Measurements from ENCODE around the gene PASK.

The PASK gene

GRCh38 chr2:241146286-241146685 lies 3.0 kb downstream of the PASK start:
- DNase-seq: no peak

DNA sequence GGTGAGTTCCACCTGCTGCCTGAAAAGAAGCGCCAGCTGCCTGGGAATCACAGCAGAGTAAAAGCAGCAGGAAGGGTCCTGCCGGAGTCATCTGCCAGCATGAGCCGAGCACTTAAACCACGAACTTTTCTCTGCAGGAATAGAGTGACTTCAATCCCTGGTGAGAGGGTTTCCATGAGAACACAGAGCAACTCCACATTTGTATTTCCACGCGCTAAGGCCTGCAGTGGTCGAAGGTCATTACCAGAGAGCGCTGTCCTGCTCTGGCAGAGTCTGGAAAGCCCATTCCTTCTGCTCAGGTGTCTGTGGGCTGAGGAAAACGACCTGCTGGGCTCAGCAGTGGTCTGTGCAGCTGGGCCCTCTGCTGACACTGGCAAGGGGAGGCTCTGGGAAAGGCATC lies 6.7 kb downstream of the PASK start:
- DNase-seq: no peak

DNA sequence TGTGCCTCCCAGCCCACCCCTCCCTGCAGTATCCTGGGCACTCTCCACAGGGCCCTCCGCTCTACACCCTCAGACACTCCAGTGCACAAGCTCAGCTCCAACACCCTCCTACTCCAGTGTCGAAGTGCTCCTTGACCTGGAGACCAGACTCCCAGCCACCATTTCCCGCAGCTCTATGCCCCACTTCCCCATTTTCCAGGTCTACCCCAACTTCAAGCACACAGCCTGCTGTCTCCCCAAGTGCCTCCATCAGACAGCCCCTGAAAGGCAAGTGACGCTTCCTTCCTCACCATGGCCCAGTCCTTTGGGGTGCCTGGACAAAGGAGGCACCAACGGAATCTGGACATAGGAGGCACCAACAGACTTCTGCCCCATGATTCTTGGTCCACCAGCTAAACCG lies 7.2 kb downstream of the PASK start:
- DNase-seq: no peak

- DNase-seq: no peak
Observed at GRCh38 chr2:241141214-241141770, 8.0 kb downstream of the PASK start.

DNA sequence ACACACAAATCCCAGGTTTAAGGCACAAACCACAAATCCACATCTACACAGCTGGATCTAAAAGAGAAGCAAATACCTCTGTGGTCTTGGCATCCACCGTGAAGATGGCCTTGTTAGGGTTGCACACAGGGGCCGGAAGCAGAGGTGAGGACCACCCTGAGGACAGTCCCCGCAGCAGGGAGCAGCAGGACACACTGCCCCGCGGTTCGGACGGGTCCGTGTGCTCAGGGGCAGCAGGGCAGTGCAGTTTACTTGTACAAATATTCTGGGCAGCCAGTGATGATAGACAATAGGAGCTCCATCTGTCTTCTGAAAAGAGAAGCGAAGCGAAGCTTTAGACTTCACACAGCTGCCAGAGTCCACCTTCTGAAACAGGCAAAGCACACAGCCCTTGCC lies 8.8 kb downstream of the PASK start:
- no peak for DNase-seq

GRCh38 chr2:241139531-241140444 lies 9.5 kb downstream of the PASK start:
- no peak for DNase-seq

GRCh38 chr2:241138471-241138870 lies 10.8 kb downstream of the PASK start:
- DNase-seq: no peak

DNA sequence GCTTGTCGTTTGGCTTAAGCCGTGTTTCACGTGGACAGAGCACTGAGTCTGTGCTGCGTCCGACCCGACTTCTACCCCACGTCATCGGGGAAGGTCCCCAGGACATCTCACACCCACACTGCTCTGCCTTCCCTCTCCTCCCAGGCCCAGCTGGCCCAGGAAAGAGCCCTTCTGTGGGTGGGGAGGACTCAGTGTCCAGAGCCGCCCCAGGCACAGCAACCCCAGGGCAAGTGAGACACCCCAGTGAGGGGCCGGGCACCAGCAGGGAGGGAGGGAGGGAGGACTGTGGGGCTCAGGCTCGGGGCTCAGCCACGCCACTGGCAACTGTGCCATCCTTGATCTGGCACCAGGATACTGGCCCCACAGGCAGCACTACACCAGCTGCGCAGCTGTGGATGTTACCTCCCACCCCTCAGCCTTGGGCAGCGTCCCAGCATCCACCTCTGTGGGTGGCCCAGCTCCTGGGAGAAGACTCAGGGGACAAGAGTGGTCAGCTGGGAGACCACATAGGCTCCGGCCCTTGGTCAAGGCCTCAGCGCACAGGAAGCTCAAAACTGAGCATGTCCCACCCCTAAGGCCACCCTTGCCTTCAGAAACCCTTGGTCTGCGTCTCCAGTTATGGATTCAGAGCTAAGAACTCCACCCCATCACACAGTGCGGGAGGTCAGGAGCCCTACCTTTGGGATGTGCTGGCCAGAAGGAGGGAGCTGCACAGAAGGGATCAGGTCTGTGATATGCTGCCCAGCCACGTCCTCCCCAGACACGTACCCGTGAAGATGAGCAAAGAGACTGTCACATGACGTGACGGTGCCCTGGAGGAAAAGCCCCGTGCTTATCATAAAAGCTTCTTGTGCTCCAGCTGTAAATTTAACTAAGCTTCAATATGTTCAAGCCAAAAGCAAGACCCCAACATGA lies 11.7 kb downstream of the PASK start:
- DNase-seq: no peak

DNA sequence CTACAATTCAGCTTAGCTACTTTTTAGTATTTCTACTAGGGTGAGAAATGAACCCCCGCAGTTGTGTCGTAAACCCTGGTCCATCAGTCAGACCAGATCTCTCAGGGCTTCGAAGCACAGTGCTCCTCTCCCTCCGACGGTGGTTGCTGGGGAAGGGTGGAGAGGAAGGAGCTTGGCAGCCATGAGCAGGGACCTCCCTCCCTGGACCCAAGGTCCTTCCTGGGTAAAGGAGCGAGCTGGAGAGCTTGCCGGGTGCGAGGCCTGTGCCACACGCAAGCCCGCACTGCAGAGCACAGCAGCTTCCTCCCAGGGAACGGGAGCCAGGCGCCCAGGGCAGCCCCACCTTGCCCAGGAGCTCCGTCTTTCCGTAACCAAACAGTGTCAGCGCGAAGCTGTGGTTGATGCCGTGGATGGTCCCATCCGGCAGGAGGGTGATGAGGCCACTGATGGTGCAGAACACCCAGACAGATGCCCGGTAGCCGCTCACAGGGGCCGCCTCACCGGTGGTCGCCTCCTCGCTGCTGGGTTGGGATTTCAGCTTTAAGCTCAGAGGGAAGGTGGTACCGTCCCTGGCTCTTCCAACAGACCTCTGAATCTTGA lies 12.5 kb downstream of the PASK start:
- no peak for DNase-seq

DNA sequence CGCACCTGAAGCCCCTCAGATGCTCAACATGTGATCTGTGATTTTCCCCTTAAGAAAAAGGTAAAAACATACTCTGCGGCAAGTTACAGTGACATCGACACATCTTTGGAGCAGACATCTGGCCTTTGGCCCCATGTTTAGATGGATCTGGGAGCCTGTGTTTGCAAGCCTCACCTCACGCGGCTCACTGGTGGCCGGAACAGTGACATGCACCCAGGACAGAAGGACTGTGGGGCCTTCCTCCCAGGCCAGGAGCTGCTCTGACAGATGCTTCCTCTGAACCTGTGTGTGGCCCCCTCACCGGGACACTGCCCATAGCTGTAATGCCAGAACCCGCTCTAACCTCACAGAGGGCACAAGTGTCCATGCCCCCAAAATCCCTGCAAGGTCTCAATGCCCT lies 13.1 kb downstream of the PASK start:
- no peak for DNase-seq

DNA sequence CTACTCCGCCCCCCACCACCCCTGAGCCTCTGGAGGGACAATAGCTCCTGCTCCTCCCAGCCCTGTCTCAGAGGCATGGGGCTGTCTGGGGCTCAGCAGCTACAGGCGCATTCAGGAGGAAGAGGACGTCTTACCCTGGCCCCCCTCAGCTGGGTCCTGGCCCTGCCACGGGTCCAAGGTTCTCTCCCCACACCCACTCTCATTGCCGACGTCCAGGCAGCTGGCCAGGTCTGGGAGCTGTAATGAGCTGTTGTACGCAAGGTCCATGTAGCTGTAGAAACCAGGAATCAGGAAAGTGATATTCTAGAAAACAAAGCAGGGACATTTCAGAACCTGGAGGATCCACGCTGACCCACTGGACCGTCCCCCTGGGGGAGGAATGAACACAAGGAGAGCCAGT lies 13.5 kb downstream of the PASK start:
- no peak for DNase-seq

GRCh38 chr2:241134711-241135110 lies 14.6 kb downstream of the PASK start:
- no peak for DNase-seq

GRCh38 chr2:241133436-241133820 lies 15.8 kb downstream of the PASK start:
- no peak for DNase-seq

DNA sequence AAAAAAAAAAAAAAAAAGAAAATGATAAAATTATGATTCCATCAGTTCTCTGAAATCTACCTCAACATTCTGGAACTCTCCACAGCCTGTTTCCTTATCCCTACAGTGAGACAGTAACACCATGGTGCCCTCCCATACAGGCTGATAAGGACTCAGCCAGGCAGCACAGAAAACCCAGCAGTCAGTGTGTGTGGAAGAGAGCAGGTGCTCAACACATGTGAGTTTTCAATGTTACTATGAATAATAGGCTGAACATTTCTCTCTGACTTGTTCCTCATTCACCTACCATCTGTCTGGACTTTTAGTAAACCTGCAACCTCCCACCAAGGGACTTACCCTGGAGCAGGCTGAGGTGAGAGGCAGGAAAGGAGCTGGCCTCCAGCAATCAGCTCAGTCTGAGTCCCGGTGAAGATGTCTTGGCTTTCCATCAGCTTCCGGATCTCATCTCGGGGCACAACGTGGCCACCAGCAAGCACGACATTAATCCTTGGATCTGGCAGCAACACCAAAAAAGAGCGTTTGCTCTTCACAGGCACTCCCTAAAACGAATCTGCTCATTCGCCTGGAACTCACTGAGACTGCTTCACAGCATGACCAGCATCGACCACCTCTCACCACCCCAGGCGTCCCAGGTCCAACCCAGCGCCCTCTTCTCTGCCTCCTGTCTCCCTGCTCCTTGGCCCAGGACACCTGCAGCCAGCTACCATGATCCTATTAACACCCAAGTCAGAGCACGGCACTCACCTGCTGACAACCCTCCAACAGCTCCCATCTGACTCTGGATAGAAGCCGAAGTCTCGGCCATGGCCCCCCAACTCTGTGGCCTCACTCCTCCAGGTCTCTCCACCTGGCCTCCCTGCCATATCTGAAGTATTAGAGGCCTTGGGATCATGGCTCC lies 16.5 kb downstream of the PASK start:
- no peak for DNase-seq

DNA sequence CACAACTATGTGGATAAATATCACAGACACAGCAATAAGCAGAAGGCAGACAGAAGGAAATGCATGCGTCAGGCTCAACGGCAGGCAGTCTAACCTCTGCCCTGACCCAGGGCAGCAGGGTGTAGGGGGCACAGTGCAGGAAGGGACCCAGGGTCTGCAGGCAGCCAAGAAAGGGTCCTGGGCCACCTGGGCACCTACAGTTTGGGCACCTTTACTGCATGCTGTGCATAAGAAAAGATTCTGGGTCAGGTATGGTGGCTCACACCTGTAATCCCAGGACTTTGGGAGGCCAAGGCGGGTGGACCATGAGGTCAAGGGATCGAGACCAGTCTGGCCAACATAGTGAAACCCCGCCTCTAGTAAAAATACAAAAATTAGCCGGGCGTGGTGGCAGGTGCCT lies 17.7 kb downstream of the PASK start:
- DNase-seq: no peak

GRCh38 chr2:241130316-241130715 lies 19.0 kb downstream of the PASK start:
- no peak for DNase-seq

DNA sequence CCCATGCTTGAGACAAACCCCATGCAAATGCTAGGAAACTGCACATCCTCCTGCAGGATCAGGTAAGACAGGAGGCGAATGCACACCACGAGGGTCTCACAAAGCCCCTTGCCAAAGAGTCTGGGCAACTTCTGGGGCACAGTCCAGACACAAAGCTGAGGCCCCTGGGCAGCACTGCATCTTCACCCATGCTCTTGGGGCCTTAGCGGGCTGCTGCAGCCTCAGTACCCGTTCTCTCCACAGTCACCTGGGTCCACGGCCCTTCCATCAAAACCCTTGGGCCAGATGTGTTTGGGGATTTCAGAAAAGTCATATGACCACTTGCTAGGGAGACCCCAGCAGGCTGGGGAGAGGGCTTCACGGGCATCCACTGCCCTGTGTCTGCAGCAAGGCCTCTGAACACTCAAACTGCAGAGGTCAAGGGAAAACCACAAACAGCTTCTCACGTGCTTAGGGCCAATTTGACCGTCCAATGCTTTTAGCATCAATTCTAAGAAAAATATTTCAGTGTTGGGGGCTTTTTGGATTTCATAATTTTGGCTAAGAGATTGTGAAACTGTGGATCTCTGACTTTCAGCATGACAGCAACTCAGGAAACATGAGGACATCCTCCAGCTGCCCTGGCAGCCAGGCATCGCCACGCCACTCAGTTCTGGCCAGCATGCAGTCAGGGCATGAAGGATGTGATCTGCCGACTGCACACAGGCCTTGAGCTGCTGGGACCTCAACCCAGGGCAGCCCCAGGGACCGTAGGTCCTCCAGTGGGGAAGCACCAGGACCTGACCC lies 20.0 kb downstream of the PASK start:
- DNase-seq: no peak

DNA sequence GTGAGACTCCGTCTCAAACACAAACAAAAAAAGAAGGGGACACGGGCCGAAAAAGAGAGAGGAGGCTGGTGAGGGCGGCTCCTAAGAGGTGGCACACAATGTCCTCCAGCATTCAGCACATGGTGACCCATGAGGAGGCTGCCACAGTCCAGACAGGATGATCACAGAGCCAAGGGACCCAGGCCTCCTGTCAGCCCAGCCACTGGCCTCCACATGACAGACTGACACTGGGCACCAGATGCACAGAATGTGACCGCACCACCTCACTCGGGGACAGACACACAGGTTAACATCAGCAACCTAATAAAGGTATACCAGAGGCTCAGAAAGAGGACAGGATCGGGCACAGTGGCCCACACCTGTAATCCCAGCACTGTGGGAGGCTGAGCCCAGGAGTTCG lies 21.0 kb downstream of the PASK start:
- DNase-seq: no peak

GRCh38 chr2:241126771-241127202 lies 22.5 kb downstream of the PASK start:
- no peak for DNase-seq

- no peak for DNase-seq
Observed at GRCh38 chr2:241126201-241126611, 23.1 kb downstream of the PASK start.

DNA sequence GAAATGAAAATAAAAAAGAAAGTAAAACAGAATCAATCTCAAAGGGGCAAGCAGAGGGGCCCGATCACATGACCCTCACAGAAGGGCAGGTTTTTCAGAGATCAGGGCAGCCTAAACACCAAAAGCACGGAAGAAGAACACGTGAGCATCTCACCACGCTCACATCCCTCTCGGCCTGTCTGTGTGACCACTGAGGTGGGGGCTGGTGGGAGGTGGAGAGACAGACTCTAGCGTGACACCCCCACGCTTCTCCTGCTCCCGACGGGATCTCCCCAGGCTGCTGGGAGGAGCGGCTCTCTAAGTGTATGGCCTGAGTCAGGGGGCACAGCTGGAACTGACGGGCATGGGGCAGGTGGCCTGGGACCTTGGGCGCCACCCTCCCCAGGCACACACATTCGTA lies 23.6 kb downstream of the PASK start:
- no peak for DNase-seq
